Measurements from ENCODE around the gene KIF21B.

DNA sequence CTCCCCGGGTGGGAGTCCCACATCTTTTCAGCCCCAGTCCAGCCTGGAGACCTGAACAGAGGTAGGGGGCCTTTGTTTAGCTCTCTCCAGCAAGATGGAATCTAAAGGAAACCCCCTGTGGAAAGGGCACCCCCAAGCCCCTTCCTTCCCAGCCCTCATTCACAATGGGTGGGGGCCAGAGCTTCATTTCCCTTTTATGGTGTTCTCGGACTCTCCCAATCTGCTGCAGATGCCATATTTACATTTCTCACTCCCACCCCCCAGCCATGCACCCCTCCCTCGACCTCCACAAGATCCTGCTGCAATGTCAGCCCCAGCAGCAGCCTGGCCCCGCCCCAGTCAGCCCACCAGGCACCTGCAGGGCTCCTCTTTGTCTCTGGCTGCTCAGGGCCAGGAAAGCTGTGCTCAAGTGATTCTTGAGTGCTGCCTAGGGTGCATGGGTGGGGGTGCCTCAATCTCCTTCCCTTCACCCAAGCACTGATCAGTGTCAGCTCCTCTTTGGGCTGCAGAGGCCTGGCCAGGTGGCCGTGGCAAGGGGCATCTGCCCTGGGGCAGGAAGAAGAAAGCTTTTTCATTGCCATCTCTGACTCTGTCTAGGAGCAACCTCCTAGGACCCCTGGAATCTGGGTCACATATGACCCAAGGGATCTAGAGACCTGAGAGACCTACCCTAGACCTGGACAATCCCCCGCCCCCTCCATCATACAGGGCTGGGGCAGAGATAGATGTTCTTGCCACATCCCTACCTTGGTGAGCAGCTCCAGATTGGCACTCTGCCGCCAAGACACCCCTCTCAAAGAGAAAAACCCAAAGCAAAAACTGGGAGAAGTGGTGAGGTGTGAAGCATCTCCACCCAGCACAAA, 1.7 kb downstream of the KIF21B start:
- TF ChIP-seq, protein P1, sequence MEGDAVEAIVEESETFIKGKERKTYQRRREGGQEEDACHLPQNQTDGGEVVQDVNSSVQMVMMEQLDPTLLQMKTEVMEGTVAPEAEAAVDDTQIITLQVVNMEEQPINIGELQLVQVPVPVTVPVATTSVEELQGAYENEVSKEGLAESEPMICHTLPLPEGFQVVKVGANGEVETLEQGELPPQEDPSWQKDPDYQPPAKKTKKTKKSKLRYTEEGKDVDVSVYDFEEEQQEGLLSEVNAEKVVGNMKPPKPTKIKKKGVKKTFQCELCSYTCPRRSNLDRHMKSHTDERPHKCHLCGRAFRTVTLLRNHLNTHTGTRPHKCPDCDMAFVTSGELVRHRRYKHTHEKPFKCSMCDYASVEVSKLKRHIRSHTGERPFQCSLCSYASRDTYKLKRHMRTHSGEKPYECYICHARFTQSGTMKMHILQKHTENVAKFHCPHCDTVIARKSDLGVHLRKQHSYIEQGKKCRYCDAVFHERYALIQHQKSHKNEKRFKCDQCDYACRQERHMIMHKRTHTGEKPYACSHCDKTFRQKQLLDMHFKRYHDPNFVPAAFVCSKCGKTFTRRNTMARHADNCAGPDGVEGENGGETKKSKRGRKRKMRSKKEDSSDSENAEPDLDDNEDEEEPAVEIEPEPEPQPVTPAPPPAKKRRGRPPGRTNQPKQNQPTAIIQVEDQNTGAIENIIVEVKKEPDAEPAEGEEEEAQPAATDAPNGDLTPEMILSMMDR (conservative IDR thresholded peaks at IDR 0.05), result no peak
- no peak for TF ChIP-seq ZFX (IDR thresholded peaks at IDR 0.05)
